GM21447 (cell line): ENCODE measurements around the gene NCBP3.
"Not testable (repeated sequence)": the region's sequence is repeated elsewhere in the genome, so short reads cannot be mapped to it uniquely, and the experiment has no call there.

ENCODE experiments used
- ATAC-seq: cut with Tn5 transposase; IDR thresholded peaks from one replicate; pipeline ENCODE4 v1.9.1; 2021; ENCODE audit not compliant: unreplicated experiment

NCBP3 gene

GRCh38 chr17:3794557-3795389, 51.3 kb downstream of the NCBP3 start:
- no peak for ATAC-seq

- not testable (repeated sequence) for ATAC-seq
These were observed 51.9 kb downstream of the NCBP3 start for GRCh38 chr17:3794152-3794551.

GRCh38 chr17:3793258-3793657, 52.8 kb downstream of the NCBP3 start:
- not testable (repeated sequence) for ATAC-seq

- ATAC-seq: no peak
These were observed 53.6 kb downstream of the NCBP3 start for GRCh38 chr17:3792481-3792880.

GRCh38 chr17:3788200-3788599, 57.8 kb downstream of the NCBP3 start:
- ATAC-seq: no peak

GRCh38 chr17:3785323-3785722, 60.7 kb downstream of the NCBP3 start:
- not testable (repeated sequence) for ATAC-seq

- ATAC-seq: no peak
These were observed 63.3 kb downstream of the NCBP3 start for GRCh38 chr17:3782751-3783150.

GRCh38 chr17:3780986-3781385, 65.1 kb downstream of the NCBP3 start:
- ATAC-seq: no peak

- no peak for ATAC-seq
These were observed 68.5 kb downstream of the NCBP3 start for GRCh38 chr17:3777366-3778120.

GRCh38 chr17:3773966-3774365, 72.1 kb downstream of the NCBP3 start:
- ATAC-seq: no peak

- ATAC-seq: no peak
These were observed 72.5 kb downstream of the NCBP3 start for GRCh38 chr17:3773511-3773910.

GRCh38 chr17:3772764-3773163, 73.3 kb downstream of the NCBP3 start:
- no peak for ATAC-seq

- ATAC-seq: no peak
These were observed 74.9 kb downstream of the NCBP3 start for GRCh38 chr17:3771140-3771539.

- no peak for ATAC-seq
These were observed 75.6 kb downstream of the NCBP3 start for GRCh38 chr17:3770466-3770865.

- no peak for ATAC-seq
These were observed 77.3 kb downstream of the NCBP3 start for GRCh38 chr17:3768769-3769168.

GRCh38 chr17:3768341-3768740, 77.7 kb downstream of the NCBP3 start:
- ATAC-seq: no peak

GRCh38 chr17:3766779-3767178, 79.3 kb downstream of the NCBP3 start:
- ATAC-seq: no peak

GRCh38 chr17:3765981-3766380, 80.1 kb downstream of the NCBP3 start:
- no peak for ATAC-seq

- no peak for ATAC-seq
These were observed 82.3 kb downstream of the NCBP3 start for GRCh38 chr17:3763777-3764170.

- ATAC-seq: peak; percentile 66
These were observed 82.9 kb downstream of the NCBP3 start for GRCh38 chr17:3762922-3763776.

GRCh38 chr17:3761918-3762380, 84.1 kb downstream of the NCBP3 start:
- no peak for ATAC-seq
